Mesenchymal stem cell (in vitro differentiated cells and primary cell): ENCODE measurements around the gene ACACB.

ENCODE experiments used
- DNase-seq: peaks from one replicate; pipeline ENCODE4 v3.0.0-alpha.2; 2013
- H2AFZ ChIP-seq: one replicate; pipeline ENCODE4 v1.6.1; 2013; ENCODE audit warnings: low read depth, mild to moderate bottlenecking, control low read depth, inconsistent platforms, low read length, moderate library complexity
- H2AK5ac ChIP-seq: 2 replicates; pipeline ENCODE4 v1.6.1; 2013; ENCODE audit warnings: low read length, moderate library complexity, mild to moderate bottlenecking, inconsistent platforms; ENCODE audit not compliant: severe bottlenecking
- H2BK120ac ChIP-seq: one replicate; pipeline ENCODE4 v1.6.1; 2013; ENCODE audit warnings: low read depth, mild to moderate bottlenecking, inconsistent platforms, low read length, moderate library complexity
- H2BK12ac ChIP-seq, 2 experiments: one replicate each; pipeline ENCODE4 v1.6.1; 2013; ENCODE audit warnings: inconsistent platforms in 2 of 2, low read length in 2 of 2, mild to moderate bottlenecking in 2 of 2, moderate library complexity in 2 of 2, control low read depth in 1 of 2
- H2BK15ac ChIP-seq: one replicate; pipeline ENCODE4 v1.6.1; 2013; ENCODE audit warnings: mild to moderate bottlenecking, low read depth, inconsistent platforms; ENCODE audit not compliant: poor library complexity, severe bottlenecking
- H2BK5ac ChIP-seq: 2 replicates; pipeline ENCODE4 v1.6.1; 2013; ENCODE audit warnings: low read depth, mild to moderate bottlenecking, low read length, control low read depth, inconsistent platforms; ENCODE audit not compliant: poor library complexity, severe bottlenecking
- H3K14ac ChIP-seq, 2 experiments: one replicate each; pipeline ENCODE4 v1.6.1; 2013; ENCODE audit warnings: inconsistent platforms in 2 of 2, low read length in 2 of 2, control low read depth in 1 of 2, mild to moderate bottlenecking in 1 of 2, moderate library complexity in 1 of 2
- H3K18ac ChIP-seq, 2 experiments: one replicate each; pipeline ENCODE4 v1.6.1; 2013; ENCODE audit warnings: inconsistent platforms in 2 of 2, low read length in 2 of 2, control low read depth in 1 of 2, low read depth in 1 of 2, mild to moderate bottlenecking in 1 of 2
- H3K23ac ChIP-seq, 2 experiments: one replicate each; pipeline ENCODE4 v1.6.1; 2013; ENCODE audit warnings: inconsistent platforms in 2 of 2, low read length in 2 of 2, mild to moderate bottlenecking in 2 of 2, moderate library complexity in 2 of 2, control low read depth in 1 of 2
- H3K27ac ChIP-seq: 2 replicates; pipeline ENCODE4 v1.5.1; 2013; ENCODE audit warnings: mild to moderate bottlenecking, moderate library complexity, low read length, control low read depth, inconsistent platforms; ENCODE audit not compliant: poor library complexity, severe bottlenecking
- H3K27me3 ChIP-seq, 2 experiments: 2 replicates each; pipeline versions ENCODE4 v1.6.1 to v1.7.0; 2013; ENCODE audit warnings: low read length in 2 of 2, mild to moderate bottlenecking in 2 of 2, moderate library complexity in 2 of 2, control low read depth in 1 of 2, inconsistent platforms in 1 of 2; ENCODE audit not compliant: control insufficient read depth in 1 of 2, insufficient read depth in 1 of 2
- H3K36me3 ChIP-seq, 2 experiments: 2 replicates each; pipeline versions ENCODE4 v1.6.1 to v1.7.0; 2013; ENCODE audit warnings: low read length in 2 of 2, control low read depth in 1 of 2, inconsistent platforms in 1 of 2, low read depth in 1 of 2, mild to moderate bottlenecking in 1 of 2; ENCODE audit not compliant: insufficient read depth in 2 of 2, control insufficient read depth in 1 of 2
- H3K4ac ChIP-seq, 2 experiments: one replicate each; pipeline ENCODE4 v1.6.1; 2013; ENCODE audit warnings: inconsistent platforms in 2 of 2, low read length in 2 of 2, mild to moderate bottlenecking in 2 of 2, moderate library complexity in 2 of 2, control low read depth in 1 of 2, low read depth in 1 of 2
- H3K4me1 ChIP-seq: 2 replicates; pipeline ENCODE4 v1.6.1; 2013; ENCODE audit warnings: low read depth, low read length, control low read depth; ENCODE audit not compliant: control insufficient read depth, insufficient read depth
- H3K4me2 ChIP-seq: 2 replicates; pipeline ENCODE4 v1.6.1; 2013; ENCODE audit warnings: low read length, mild to moderate bottlenecking, inconsistent platforms; ENCODE audit not compliant: poor library complexity, severe bottlenecking
- H3K4me3 ChIP-seq, 2 experiments: 2 replicates each; pipeline versions ENCODE4 v1.5.1 to v1.7.0; 2013; ENCODE audit warnings: low read length in 2 of 2, mild to moderate bottlenecking in 2 of 2, control low read depth in 1 of 2, low read depth in 1 of 2; ENCODE audit not compliant: insufficient read depth in 1 of 2
- H3K79me1 ChIP-seq: replicated peaks from 2 replicates; pipeline ENCODE4 v1.6.1; 2013; ENCODE audit warnings: mild to moderate bottlenecking, control low read depth, low read length, inconsistent platforms; ENCODE audit not compliant: poor library complexity, severe bottlenecking
- H3K9ac ChIP-seq: 2 replicates; pipeline ENCODE4 v1.7.0; 2013; ENCODE audit warnings: mild to moderate bottlenecking, low read length, moderate library complexity
- H3K9me3 ChIP-seq: 2 replicates; pipeline ENCODE4 v1.7.0; 2013; ENCODE audit warnings: mild to moderate bottlenecking, low read length; ENCODE audit not compliant: control insufficient read depth
- H4K8ac ChIP-seq: one replicate; pipeline ENCODE4 v1.6.1; 2013; ENCODE audit warnings: inconsistent platforms, mild to moderate bottlenecking, low read length, moderate library complexity
- H4K91ac ChIP-seq: one replicate; pipeline ENCODE4 v1.6.1; 2013; ENCODE audit warnings: mild to moderate bottlenecking, low read length, inconsistent platforms
- WGBS: methylation state at CpG from one replicate; pipeline ENCODE4 v1.1.7; 2013; ENCODE audit warnings: mixed read lengths; 5-methylcytosine and 5-hydroxymethylcytosine counted together

ACACB gene

GRCh38 chr12:109186993-109187653 lies 70.7 kb downstream of the ACACB start:
- H2BK12ac ChIP-seq: no peak overlapping the region
- H2BK5ac ChIP-seq: no peak overlapping the region
- H3K36me3 ChIP-seq: peaks cover 4 to 34% of the 10 kb centered on the region in 2 experiments
- no peaks in the 10 kb centered on the region for H3K9me3 ChIP-seq
- H3K9ac ChIP-seq: no peak overlapping the region
- no peak overlapping the region for H2BK120ac ChIP-seq
- H3K4me2 ChIP-seq: no peak overlapping the region
- no peaks in the 10 kb centered on the region for H3K4me1 ChIP-seq
- H2AK5ac ChIP-seq: no peak overlapping the region
- H3K14ac ChIP-seq: no peak overlapping the region
- 80% methylated on average over 9 of the region's 10 CpGs for WGBS
- H3K4ac ChIP-seq: no peak overlapping the region
- no peak overlapping the region for H3K18ac ChIP-seq
- H3K27ac ChIP-seq: no peak overlapping the region
- no peak for DNase-seq
- H2BK15ac ChIP-seq: no peak overlapping the region
- H4K8ac ChIP-seq: no peak overlapping the region
- no peak overlapping the region for H3K4me3 ChIP-seq
- no peak overlapping the region for H4K91ac ChIP-seq
- H3K79me1 ChIP-seq: no peaks in the 10 kb centered on the region
- H2AFZ ChIP-seq: no peak overlapping the region
- H3K23ac ChIP-seq: no peak overlapping the region
- no peaks in the 10 kb centered on the region for H3K27me3 ChIP-seq

GRCh38 chr12:109188108-109188712 lies 71.8 kb downstream of the ACACB start:
- Histone ChIP-seq H2AK5ac (no peak overlapping the region), H4K91ac (no peak overlapping the region), H3K14ac (no peak overlapping the region), H3K79me1 (no peaks in the 10 kb centered on the region), H2BK12ac (no peak overlapping the region), H3K9ac (no peak overlapping the region), H2BK5ac (no peak overlapping the region), H2AFZ (no peak overlapping the region), H3K27me3 (no peaks in the 10 kb centered on the region), H3K4me1 (no peaks in the 10 kb centered on the region), H3K4me3 (no peak overlapping the region), H3K4ac (no peak overlapping the region), H3K36me3 (peaks cover 4 to 35% of the 10 kb centered on the region in 2 experiments), H2BK120ac (no peak overlapping the region), H3K9me3 (no peaks in the 10 kb centered on the region), H3K27ac (no peak overlapping the region), H3K4me2 (no peak overlapping the region), H4K8ac (no peak overlapping the region), H3K23ac (no peak overlapping the region), H2BK15ac (no peak overlapping the region), H3K18ac (no peak overlapping the region)
- 73% methylated on average over 4 of the region's 4 CpGs for WGBS
- no peak for DNase-seq

GRCh38 chr12:109189291-109189690 lies 72.9 kb downstream of the ACACB start:
- no peaks in the 10 kb centered on the region for H3K9me3 ChIP-seq
- no peak overlapping the region for H3K9ac ChIP-seq
- no peak overlapping the region for H3K4me3 ChIP-seq
- no peak overlapping the region for H4K8ac ChIP-seq
- H3K4me2 ChIP-seq: no peak overlapping the region
- no peak overlapping the region for H2BK5ac ChIP-seq
- no peaks in the 10 kb centered on the region for H3K27me3 ChIP-seq
- no peak overlapping the region for H2BK12ac ChIP-seq
- no peaks in the 10 kb centered on the region for H3K79me1 ChIP-seq
- H2BK15ac ChIP-seq: no peak overlapping the region
- no peak overlapping the region for H2BK120ac ChIP-seq
- no peak overlapping the region for H3K27ac ChIP-seq
- H3K36me3 ChIP-seq: peaks cover 9 to 42% of the 10 kb centered on the region in 2 experiments
- no peak overlapping the region for H4K91ac ChIP-seq
- WGBS: 88% methylated on average over 8 of the region's 8 CpGs
- H3K4me1 ChIP-seq: no peaks in the 10 kb centered on the region
- H2AFZ ChIP-seq: no peak overlapping the region
- DNase-seq: no peak
- no peak overlapping the region for H3K18ac ChIP-seq
- no peak overlapping the region for H3K4ac ChIP-seq
- no peak overlapping the region for H3K14ac ChIP-seq
- H3K23ac ChIP-seq: no peak overlapping the region
- H2AK5ac ChIP-seq: no peak overlapping the region

DNA sequence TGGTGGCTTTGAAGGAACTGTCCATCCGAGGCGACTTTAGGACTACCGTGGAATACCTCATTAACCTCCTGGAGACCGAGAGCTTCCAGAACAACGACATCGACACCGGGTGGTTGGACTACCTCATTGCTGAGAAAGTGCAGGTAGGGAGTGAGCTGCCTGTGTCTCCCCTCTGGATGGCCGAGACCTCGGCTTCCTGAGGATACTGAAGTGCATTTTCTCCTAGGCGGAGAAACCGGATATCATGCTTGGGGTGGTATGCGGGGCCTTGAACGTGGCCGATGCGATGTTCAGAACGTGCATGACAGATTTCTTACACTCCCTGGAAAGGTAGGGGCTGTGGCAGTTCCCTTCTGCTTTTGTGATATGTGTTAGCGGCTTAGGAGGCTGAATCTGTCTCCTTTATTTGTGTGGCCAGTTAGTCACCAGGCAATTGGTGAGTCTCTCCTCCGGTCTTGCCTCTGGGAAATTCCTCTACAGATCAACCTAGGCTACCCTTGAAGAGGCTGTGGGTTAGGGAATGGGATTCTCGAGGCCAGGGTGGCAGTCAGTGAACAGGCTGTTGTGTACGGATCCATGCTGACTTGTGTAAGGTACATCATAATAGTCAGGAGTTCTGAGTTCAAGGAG lies 75.3 kb downstream of the ACACB start:
- no peak overlapping the region for H3K4me2 ChIP-seq
- DNase-seq: no peak
- H4K91ac ChIP-seq: no peak overlapping the region
- peaks cover 15 to 50% of the 10 kb centered on the region in 2 experiments for H3K36me3 ChIP-seq
- 86% methylated on average over 20 of the region's 20 CpGs for WGBS
- H3K23ac ChIP-seq: no peak overlapping the region
- no peak overlapping the region for H3K27ac ChIP-seq
- H3K9ac ChIP-seq: no peak overlapping the region
- no peak overlapping the region for H3K14ac ChIP-seq
- H2BK5ac ChIP-seq: no peak overlapping the region
- no peak overlapping the region for H2BK120ac ChIP-seq
- no peak overlapping the region for H4K8ac ChIP-seq
- no peaks in the 10 kb centered on the region for H3K9me3 ChIP-seq
- H3K4me1 ChIP-seq: no peaks in the 10 kb centered on the region
- no peak overlapping the region for H3K4me3 ChIP-seq
- no peak overlapping the region for H2BK12ac ChIP-seq
- H2AFZ ChIP-seq: no peak overlapping the region
- H3K4ac ChIP-seq: no peak overlapping the region
- H3K27me3 ChIP-seq: no peaks in the 10 kb centered on the region
- H2AK5ac ChIP-seq: no peak overlapping the region
- H3K18ac ChIP-seq: no peak overlapping the region
- no peak overlapping the region for H2BK15ac ChIP-seq
- no peaks in the 10 kb centered on the region for H3K79me1 ChIP-seq
